T-helper 2 cell treated with Interferon-gamma antibody and Interleukin-4, amounts not matched to agents 100 ng/mL and 5 ng/mL, for 36 hours (primary cell): ENCODE results near the gene NAPB. TPM values are rescaled to one million over a fixed set of nuclear protein-coding genes. Genes with fewer than 3 reads are reported as not detected.
"Not testable (repeated sequence)": the region's sequence is repeated elsewhere in the genome, so short reads cannot be mapped to it uniquely, and the experiment has no call there.

ENCODE experiments used
- intact Hi-C: fragments of 100-400 bp; cut with micrococcal nuclease; formaldehyde crosslinking; loops from one replicate; pipeline ENCODE4 v1.15.1; 2023
- total RNA-seq: library from RNA; stranded (reverse); gene quantifications from 2 replicates; pipeline ENCODE4 v1.2.3, GENCODE V29; 2022

Gene NAPB
- total RNA-seq, 1 donor from 2014 or later: 12.2 TPM

DNA sequence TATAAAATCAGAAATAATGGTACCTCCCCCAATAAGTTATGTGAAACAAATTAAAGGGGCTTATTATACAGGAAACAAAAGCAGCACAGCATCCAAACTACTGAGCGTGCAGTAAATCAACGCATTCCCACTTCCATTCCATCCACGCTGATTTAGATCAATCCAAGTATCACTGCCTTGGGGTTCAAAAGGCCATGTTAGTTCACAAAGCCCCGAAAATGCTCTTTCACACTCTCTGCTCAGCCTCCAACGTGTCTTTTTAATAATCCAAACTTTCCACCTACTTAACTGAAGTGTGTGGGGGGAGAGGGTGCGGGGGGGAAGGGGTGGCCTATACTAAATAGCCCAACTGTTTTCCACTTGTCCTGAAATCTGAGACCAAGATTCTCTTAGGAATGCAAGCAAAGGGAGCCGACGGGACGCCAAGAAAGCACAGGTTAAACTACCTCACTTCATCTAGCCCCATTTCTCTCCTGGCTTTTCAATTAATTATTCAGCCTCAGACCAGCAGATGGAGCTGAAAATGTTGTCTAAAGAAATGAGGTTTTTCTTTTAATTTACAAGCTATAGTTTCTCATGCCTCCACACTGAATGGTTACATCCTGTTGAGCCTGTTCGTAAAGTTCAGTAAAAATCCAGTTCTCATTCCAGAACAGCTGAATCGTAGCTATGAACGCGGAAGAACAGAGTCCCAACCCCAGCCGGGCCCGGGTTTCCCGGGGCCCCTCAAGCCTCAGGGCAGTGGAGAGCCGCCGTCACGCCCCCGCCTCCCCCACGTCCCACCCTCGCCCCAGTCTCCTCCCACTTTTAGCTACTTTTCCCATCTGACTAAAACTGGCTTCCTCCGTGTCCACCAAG, 71.7 kb downstream of the NAPB start:
- intact Hi-C loops: loop anchor here (1.0 to 2.0 kb wide), 5 partner anchors 9 to 257 kb away; partner anchors contain the start of genes GZF1 and NAPB

DNA sequence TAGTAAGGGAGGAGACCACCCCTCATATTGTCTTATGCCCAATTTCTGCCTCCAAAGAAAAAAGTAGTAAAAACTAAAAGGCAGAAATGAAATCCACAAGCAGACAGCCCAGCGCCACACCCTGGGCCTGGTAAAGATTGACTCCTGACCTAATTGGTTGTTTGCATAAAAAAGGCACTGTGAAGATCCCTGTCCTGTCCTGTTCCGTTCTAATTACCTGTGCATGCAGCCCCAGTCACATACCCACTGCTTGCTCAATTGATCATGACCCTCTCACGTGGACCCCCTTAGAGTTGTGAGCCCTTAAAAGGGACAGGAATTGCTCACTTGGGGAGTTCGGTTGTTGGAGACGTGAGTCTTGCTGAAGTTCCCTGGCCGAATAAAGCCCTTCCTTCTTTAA, 72.8 kb downstream of the NAPB start:
- intact Hi-C loops: not testable (repeated sequence)

DNA sequence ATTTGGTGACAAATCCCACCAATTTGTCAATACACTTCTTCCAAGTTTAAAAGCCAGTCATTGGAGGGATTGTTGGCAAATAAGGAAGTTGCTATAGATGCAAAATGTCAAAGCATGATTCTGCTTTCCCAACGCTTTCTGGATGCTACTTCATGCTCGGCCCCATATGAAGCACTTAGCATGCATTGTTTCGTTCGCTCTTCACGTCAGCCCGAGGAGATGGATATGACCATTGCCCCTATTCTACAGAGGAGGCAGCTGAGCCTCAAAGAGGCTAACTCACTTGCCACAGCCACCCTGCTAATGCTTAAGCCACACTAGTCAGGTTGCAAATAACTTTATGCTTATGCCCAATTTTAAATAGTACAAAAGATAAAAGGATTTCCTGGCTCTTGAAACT, 73.5 kb downstream of the NAPB start:
- intact Hi-C loops: no loop called here

DNA sequence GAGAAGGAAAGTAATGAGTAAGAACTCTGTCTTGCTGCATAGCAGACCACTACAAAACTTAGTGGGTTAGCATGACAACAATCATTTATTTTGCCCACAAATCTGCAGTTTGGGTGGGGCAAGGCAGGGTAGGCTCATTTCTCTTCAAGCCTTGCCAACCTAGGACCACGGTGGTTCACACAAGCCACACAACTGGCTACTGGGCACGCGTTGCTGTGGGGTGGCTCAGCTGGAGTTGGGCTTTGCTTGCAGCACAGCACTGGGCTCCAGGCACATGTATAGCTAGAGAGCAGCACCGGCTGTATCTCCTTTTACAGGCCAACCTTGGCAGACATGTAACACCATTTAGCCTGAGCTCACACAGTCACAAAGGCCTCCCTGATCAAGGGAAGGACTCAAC, 75.3 kb downstream of the NAPB start:
- intact Hi-C loops: no loop called here

DNA sequence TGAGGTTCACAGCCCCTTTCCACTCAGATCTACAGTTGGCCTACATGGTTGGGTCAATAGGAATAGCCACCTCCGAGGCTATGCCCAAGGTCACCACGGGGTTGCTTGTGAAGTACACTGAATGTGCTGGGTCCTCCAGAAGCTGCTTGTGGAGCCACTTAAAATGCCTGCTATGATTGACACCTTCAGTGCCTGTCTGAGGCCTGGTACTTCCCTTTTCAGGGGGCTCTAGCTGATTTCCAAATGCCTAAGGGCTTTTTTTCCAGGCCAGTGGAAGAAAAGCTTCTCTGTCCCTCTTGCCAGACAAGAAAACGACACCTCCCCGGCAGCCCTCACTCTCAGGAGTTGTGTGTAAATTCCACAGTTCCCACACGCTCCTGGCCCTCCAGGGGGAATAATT, 77.0 kb downstream of the NAPB start:
- intact Hi-C loops: loop anchor here (5.0 kb wide), 2 partner anchors 652 to 1002 kb away; no protein-coding TSS in a partner anchor

DNA sequence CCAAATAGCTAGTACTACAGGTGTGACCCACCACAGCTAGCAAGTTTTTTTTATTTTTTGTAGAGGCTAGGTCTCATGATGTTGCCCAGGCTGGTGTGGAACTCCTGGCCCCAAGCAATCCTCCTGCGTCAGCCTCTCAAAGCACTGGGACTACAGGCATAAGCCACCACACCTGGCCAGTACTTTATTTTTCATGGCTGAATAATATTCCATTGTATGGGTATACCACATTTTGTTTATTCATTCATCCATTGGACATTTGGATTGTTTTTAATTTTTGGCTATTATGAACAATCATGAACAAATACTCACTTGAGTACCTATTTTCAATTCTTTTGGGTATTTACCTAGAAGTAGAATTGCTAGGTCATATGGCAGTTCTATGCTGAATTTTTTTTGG, 77.7 kb downstream of the NAPB start:
- intact Hi-C loops: loop anchor here (5.0 kb wide), 2 partner anchors 651 to 1001 kb away; no protein-coding TSS in a partner anchor

DNA sequence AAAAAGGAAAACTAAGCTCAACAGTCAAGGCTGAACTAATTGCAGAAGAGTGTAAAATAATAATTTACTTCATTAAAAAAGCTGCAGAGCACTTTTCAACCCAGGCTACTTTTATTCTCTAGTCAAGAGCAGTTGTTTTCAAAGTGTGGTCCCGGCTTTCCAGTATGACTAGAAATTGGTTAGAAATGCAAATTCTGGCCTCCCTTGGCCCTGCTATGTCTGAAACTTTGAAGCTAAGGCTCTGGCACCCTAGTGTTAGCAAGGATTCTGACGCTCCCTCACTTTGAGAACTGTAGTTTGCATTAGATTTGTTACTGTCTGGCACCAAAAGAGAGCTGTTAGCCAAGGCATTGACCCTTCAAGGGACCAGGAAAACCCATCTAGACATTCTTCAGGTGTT, 80.2 kb downstream of the NAPB start:
- intact Hi-C loops: loop anchor here (5.0 kb wide), 2 partner anchors 649 to 999 kb away; no protein-coding TSS in a partner anchor

DNA sequence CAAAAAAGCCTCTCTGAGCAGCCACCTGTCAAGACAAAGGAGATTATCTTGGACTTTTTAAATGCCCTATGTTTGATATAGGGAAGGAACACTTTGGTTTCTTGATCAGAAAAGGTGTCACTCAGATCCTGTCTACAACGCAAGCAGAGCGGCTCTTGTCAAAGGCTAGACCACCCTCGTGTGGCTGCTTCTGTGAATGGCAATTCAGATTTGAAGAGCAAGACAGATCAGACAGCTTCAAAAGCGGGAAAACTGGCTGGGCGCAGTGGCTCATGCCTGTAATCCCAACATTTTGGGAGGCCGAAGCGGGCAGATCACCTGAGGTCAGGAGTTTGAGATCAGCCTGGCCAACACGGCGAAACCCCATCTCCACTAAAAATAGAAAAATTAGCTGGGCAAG, 80.8 kb downstream of the NAPB start:
- intact Hi-C loops: loop anchor here (5.0 kb wide), 2 partner anchors 648 to 998 kb away; no protein-coding TSS in a partner anchor

DNA sequence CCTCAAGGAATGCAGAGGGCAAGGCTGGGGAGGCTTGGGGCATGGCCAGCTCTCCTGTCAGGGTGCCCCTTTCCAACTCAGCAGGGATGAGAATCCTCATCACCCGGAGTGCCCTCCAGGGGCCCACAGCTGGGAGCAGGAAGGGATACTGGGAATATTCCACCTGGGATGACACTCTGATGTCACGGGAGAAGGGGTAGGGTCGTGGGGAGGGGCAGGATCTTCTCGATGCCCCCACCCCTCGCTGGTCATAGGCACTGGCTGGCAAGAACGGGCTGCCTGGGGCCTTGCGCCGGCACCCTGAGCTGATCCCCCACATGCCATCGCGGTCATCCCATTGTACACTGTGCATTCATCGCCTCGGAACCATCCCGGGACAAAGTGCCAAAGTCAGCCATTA, 81.3 kb downstream of the NAPB start:
- intact Hi-C loops: loop anchor here (5.0 kb wide), 2 partner anchors 648 to 998 kb away; no protein-coding TSS in a partner anchor

DNA sequence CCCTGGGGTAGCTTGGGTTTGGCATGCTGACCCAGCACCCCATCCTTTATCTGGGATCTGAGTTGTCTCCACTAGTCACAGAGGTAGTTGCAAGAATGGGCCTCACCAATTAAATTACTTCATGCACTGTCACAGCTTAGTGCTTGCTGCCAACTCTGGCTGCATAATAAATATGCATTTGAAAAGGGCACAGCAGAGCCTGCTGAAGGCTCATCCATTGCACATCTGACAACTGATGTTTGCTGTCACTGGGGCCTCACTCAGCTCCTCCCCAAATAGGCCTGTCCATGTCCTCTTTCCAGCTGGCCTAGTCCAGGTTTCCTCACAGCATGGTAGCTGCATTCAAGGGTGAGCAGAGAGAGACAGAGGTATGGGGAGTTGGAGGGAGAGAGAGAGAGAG, 84.0 kb downstream of the NAPB start:
- intact Hi-C loops: no loop called here

DNA sequence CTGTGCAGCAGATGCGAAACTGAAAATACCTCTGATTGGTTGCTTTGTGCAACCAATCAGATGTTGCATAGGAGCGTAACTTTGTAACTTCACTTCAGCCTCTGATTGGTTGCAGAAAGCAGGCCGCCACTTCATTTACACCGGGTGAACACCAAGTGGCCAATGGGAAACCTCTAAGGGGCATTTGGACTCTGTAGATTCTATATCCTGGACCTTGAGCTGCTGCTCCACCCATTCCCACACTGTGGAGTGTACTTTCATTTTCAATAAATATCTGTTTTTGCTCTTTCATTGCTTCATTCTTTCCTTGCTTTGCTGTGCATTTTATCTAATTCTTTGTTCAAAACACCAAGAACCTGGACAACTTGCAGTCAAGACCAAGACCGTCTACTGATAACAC, 84.8 kb downstream of the NAPB start:
- intact Hi-C loops: no loop called here

DNA sequence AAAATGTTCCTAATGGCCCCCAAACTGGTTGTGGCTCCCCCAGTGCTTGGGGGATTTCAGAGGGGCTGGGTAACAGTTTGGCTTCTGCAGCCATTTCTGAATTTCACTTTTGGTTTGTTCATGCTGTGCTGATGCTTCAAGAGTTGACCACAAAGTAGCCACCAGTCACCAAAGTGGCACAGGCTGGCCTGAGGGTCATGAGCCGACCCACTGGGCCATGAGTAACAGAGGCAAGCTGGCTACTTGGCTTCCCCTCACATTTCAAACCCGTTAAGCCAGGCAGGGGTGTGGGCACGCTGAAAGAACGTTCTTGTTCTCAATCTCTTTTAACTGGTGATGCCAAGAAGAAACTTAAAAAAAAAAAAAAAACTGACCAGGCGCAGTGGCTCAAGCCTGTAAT, 85.8 kb downstream of the NAPB start:
- intact Hi-C loops: no loop called here

DNA sequence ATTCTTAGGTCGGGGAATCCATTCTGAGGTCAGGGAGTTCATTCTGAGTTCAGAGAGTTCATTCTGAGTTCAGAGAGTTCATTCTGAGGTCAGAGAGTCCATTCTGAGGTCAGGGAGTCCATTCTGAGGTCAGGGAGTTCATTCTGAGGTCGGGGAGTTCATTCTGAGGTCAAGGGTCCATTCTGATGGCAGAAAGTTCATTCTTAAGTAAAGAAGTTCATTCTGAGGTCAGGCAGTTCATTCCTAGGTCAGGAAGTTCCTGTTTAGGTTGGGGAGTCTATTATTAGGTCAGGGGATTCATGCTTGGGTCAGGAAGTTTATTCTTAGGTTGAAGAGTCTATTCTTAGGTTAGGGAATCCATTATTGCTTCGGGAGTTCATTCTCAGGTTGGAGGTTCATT, 87.2 kb downstream of the NAPB start:
- intact Hi-C loops: no loop called here

DNA sequence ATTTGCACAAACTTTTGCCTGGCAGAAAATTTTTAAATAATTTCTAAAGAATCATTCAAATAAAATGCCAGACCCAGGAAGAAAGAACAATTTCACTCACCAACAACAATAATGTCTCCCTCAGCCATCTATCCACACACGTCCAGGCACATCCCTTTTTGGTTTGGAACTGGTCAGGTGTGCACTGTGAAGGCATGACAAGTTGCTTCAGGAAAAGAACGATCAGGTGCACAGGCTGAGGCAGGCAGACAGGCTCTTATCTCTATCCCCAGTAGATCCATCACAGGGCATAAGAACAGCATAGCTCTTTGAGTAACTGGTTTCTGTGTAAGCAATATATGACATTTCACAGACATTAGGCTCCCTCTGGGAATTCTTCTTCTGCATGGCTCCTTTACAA, 88.8 kb downstream of the NAPB start:
- intact Hi-C loops: no loop called here

DNA sequence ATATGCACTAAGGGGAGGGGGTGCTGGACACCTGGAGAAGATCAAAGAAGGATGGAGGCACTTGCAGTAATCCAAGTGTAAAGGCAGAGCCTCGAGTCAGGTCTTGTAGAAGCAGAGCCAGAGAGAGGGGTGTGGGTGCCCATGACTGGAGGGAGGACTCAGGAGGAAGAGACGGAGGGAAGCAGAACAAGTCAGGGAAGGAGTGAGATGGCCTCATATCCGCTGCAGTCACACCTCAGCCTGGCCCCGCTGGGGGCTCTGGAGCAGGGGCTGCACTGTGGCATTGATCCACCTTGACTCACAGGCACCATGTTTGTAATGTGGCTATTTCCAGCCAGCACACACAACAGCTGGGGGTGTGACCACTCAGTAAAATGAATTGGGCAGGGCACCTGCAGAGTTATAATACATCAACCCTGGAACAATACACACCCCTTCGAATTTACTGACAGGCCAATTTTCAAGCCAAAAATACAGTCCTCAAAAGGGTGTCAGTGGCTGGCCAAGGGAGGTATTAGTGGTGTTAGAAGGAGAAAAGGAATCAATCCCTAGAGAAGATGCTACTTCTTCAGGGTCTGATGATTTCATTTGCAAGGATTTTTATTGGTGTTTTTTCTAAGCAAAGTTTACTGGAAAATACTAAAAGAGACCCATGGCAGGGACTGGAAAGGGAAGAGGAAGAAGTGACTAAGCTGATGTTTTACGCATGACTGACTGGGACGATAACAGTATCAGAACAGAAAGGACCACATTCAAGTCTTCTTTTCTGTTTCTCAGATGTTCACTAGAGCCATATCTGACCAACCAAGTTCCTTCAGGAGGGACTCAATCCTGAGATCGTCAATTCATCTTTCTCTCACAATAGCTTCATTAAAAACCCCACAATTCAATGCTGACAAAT, 89.6 kb downstream of the NAPB start:
- intact Hi-C loops: no loop called here

DNA sequence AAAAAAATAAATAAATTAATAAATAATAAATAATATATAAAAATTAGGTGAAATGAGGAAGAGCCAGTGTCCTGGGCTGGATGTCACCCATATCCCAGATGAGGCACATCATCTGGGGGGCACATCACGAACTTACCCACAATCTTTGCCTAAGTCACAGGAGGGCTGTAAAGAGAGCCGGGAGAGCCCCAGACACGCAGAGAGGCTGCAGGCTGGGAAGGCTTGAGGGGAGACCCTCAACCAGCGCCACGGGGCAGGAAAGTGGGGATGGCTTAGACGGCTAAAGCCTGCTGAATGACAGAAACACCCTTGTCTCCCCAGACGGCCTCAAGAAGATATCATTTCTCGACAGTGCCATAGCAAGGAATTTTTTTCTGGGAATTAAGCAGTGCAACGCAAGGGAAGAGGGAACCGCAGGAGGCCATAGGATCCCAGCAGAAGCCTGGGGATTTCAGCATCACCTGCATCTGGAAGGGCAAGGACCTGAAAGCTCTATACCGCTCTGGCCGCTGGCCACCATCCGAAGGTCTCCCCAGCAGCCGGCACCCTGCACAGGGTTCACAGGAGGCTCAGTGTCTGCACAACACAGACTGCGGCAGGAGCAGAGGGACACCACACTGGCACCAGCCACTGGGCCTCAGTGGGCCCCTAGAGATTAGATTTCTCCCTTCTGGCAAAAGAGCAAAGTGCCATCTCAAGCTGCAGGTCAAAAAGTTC, 93.5 kb downstream of the NAPB start:
- intact Hi-C loops: no loop called here

DNA sequence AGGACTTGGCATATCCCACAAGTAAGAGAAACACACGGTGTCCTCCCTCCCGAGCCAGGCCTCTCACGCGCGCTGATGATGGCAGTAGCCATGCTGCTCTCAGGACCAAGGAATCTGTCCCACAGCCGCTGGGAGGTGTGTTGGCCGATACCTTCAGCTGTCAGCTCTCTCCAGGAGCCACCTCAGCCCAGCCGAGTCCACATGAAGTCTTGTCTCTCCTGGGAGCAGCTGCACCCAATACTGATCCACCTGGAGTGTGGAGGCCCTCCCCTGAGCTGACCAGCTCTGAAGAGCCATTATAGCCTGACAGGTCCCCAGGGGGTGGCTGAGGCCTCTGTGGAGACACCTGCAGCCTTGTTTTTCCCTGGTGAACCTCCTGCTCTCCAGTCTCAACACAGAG, 94.5 kb downstream of the NAPB start:
- intact Hi-C loops: no loop called here

DNA sequence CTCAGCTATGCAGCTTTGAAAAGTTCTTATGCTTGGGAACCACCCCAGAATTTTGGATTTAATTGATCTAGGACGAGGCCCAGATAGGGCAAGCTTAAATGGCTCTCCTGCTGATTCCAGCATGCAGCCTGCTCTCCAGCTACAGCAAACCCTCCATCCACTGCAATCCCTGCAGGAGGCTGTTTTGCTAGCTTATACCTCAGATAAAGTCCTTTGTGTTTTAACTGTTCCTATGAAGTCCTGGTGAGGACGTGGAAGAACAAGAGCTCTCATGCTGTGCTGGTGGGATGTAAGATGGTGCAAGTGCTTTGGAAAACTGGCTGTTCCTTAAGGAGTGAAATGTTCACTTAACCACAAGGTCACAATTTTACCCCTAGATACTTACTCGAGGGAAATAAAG, 96.2 kb downstream of the NAPB start:
- intact Hi-C loops: no loop called here
